ENCODE results near the gene HIVEP3. TPM values are rescaled to one million over a fixed set of nuclear protein-coding genes. Genes with fewer than 3 reads are reported as not detected.
A peak's percentile ranks its signal among the peaks of the same experiment; 100 is the strongest.

HIVEP3 gene
- total and polyA plus RNA-seq, 4 donors: 7.0 to 14.7 (median 8.8) TPM

DNA sequence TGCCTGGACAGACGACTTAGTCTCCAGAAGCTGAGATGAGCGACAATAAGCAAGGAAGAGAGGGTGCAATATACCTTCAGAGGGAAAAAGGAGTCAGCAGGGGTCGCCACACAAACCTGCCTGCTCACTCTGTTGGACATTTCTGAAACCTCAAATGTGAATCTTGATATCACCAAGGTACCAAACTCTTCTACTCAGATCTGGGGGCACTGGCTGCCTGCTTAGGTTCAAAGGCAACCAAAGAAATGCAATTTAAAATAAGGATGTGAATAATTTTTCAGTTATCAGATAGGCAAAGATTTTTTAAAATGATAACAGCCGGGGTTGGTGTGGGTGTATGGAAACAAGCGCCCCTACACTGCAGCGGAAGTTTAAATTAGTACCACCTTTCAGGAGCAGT lies 164.2 kb downstream of the HIVEP3 start:
- H3K36me3 ChIP-seq (ENCODE audit: control insufficient read depth in 4 of 4, insufficient read depth in 4 of 4, low read length in 4 of 4): no peaks in the 10 kb centered on the region
- no peak overlapping the region for H3K9ac ChIP-seq (ENCODE audit: insufficient read depth in 1 of 2, low read length in 2 of 2)
- no peak overlapping the region for H3K27ac ChIP-seq (ENCODE audit: low read depth in 1 of 2, low read length in 1 of 2)
- WGBS, 2 donors: 68 to 82% methylated on average over 6 of the region's 6 CpGs
- DNase-seq (no peak), ATAC-seq (ENCODE audit: insufficient read depth, low FRiP score) (no peak)
- no peaks in the 10 kb centered on the region for H3K9me3 ChIP-seq (ENCODE audit: control insufficient read depth in 4 of 4, insufficient read depth in 3 of 4, low read length in 3 of 4)
- H3K27me3 ChIP-seq (ENCODE audit: control insufficient read depth in 3 of 3, insufficient read depth in 3 of 3, low read length in 2 of 3): no peaks in the 10 kb centered on the region
- peaks cover 0 to 6% (median 0%) of the 10 kb centered on the region in 5 donors for H3K4me1 ChIP-seq (ENCODE audit: control insufficient read depth in 5 of 5, insufficient read depth in 5 of 5, low read length in 5 of 5)
- H3K4me3 ChIP-seq: no peak overlapping the region
- TF ChIP-seq, protein P1, sequence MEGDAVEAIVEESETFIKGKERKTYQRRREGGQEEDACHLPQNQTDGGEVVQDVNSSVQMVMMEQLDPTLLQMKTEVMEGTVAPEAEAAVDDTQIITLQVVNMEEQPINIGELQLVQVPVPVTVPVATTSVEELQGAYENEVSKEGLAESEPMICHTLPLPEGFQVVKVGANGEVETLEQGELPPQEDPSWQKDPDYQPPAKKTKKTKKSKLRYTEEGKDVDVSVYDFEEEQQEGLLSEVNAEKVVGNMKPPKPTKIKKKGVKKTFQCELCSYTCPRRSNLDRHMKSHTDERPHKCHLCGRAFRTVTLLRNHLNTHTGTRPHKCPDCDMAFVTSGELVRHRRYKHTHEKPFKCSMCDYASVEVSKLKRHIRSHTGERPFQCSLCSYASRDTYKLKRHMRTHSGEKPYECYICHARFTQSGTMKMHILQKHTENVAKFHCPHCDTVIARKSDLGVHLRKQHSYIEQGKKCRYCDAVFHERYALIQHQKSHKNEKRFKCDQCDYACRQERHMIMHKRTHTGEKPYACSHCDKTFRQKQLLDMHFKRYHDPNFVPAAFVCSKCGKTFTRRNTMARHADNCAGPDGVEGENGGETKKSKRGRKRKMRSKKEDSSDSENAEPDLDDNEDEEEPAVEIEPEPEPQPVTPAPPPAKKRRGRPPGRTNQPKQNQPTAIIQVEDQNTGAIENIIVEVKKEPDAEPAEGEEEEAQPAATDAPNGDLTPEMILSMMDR (IDR thresholded peaks at IDR 0.05; ENCODE audit: control extremely low read depth, extremely low read depth): no peak

DNA sequence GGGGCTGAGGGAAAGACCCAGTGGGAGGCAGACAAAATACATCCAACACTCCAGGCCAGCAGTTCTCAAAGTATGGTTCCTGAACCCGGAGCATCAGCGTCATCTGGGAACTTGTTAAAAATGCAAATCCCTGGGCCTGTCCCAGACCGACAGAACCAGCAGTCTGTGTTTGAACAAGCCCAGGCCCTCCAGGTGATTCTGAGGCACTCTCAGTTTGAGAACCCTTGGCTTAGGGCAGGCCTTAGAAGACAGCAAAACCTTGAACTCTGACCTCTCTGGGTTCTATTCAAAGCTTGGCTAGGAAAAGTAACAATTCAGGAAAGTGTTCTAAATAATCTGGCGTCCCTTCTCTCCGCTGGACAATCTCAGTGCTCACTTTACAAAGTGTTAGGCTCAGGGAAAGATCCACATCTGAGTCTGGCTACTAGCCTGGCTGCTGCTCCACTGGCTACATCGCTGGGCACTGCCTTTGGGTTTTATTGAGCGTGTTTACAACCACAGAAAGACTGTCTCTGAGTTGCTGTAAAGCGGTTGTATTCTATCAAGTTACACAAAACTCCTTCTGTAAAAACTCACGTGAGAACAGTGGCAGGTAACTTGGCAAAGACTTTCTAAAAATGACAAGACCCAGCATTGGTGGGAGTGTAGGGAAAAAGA lies 166.1 kb downstream of the HIVEP3 start:
- ATAC-seq (ENCODE audit: insufficient read depth, low FRiP score): no peak
- 80 to 81% methylated on average over 9 of the region's 9 CpGs for WGBS, 2 donors
- TF ChIP-seq, protein P1 (IDR thresholded peaks at IDR 0.05; ENCODE audit: control extremely low read depth, extremely low read depth): no peak

DNA sequence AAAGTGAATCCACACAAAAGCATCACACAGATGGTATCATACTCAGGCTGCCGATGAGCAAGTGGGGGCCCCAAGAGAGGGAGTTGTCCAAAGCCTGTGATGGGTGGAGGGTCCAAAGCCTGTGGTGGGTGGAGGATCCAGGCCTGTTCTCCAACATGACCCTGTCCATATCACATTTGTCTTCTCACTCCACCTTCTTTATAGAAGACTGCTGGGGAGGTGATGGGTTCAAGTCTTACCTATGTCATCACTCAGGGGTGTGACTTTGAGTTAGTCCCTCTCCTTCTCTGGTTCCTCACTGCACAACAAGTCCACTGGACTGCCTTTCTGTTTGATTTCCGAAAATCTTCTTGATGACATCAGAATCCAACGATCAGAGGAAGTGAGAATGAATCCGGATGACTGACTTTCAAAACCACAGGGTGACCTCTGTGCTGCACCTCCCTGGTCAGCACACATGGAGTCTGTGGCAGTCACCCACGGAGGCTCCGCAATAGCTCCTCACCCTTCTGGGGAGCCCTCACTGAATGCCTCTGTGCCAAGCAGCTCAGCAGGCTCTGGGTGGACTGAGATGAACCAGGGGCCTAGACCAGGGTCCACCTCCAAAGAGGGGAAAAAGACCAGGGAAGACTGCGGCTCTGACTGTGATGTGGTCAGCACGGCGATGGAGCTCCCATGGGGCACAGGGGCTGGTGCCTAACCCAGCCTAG lies 166.8 kb downstream of the HIVEP3 start:
- TF ChIP-seq, protein P1 (IDR thresholded peaks at IDR 0.05; ENCODE audit: control extremely low read depth, extremely low read depth): no peak
- Histone ChIP-seq H3K9me3 (ENCODE audit: control insufficient read depth in 4 of 4, insufficient read depth in 3 of 4, low read length in 3 of 4) (no peaks in the 10 kb centered on the region), H3K9ac (ENCODE audit: insufficient read depth in 1 of 2, low read length in 2 of 2) (no peak overlapping the region), H3K27ac (ENCODE audit: low read depth in 1 of 2, low read length in 1 of 2) (peak overlapping the region in 1 of 2 donors; percentile 54), H3K27me3 (ENCODE audit: control insufficient read depth in 3 of 3, insufficient read depth in 3 of 3, low read length in 2 of 3) (no peaks in the 10 kb centered on the region), H3K4me1 (ENCODE audit: control insufficient read depth in 5 of 5, insufficient read depth in 5 of 5, low read length in 5 of 5) (peaks cover 0 to 3% (median 0%) of the 10 kb centered on the region in 5 donors), H3K36me3 (ENCODE audit: control insufficient read depth in 4 of 4, insufficient read depth in 4 of 4, low read length in 4 of 4) (no peaks in the 10 kb centered on the region), H3K4me3 (no peak overlapping the region)
- WGBS, 2 donors: 59 to 71% methylated on average over 9 of the region's 9 CpGs
- peak in 1 of 3 donors; percentile 17 for DNase-seq
- peak; percentile 53 for ATAC-seq (ENCODE audit: insufficient read depth, low FRiP score)

More for the DNA sequence above, 166.1 kb downstream of the HIVEP3 start:
- no peak overlapping the region for H3K9ac ChIP-seq (ENCODE audit: insufficient read depth in 1 of 2, low read length in 2 of 2)
- peak overlapping the region in 1 of 2 donors; percentile 52 for H3K27ac ChIP-seq (ENCODE audit: low read depth in 1 of 2, low read length in 1 of 2)
- H3K27me3 ChIP-seq (ENCODE audit: control insufficient read depth in 3 of 3, insufficient read depth in 3 of 3, low read length in 2 of 3): no peaks in the 10 kb centered on the region
- no peak for DNase-seq
- H3K4me3 ChIP-seq: no peak overlapping the region
- H3K36me3 ChIP-seq (ENCODE audit: control insufficient read depth in 4 of 4, insufficient read depth in 4 of 4, low read length in 4 of 4): no peaks in the 10 kb centered on the region
- H3K4me1 ChIP-seq (ENCODE audit: control insufficient read depth in 5 of 5, insufficient read depth in 5 of 5, low read length in 5 of 5): peaks cover 0 to 3% (median 0%) of the 10 kb centered on the region in 5 donors
- no peaks in the 10 kb centered on the region for H3K9me3 ChIP-seq (ENCODE audit: control insufficient read depth in 4 of 4, insufficient read depth in 3 of 4, low read length in 3 of 4)
